Fibroblast of lung (primary cell): ENCODE data around the gene VWDE. TPM values are rescaled to one million over a fixed set of nuclear protein-coding genes. Genes with fewer than 3 reads are reported as not detected.

ENCODE experiments used
- DNase-seq, 2 donors: peaks; one replicate each; pipeline versions ENCODE4 v3.0.0 to v3.0.0-alpha.2; 2010; ENCODE audit warnings: low read depth in 2 of 2
- H2AFZ ChIP-seq: 2 replicates; pipeline ENCODE4 v1.5.1; 2012; ENCODE audit warnings: low read length, control low read depth, inconsistent platforms
- H3K27ac ChIP-seq: 2 replicates; pipeline ENCODE4 v1.5.1; 2011; ENCODE audit warnings: low read length, control low read depth; ENCODE audit not compliant: insufficient read depth
- H3K27me3 ChIP-seq: 2 replicates; pipeline ENCODE4 v1.5.1; 2011; ENCODE audit warnings: mild to moderate bottlenecking, low read length; ENCODE audit not compliant: control insufficient read depth, insufficient read depth
- H3K36me3 ChIP-seq: 2 replicates; pipeline ENCODE4 v1.5.1; 2011; ENCODE audit warnings: low read length; ENCODE audit not compliant: control insufficient read depth, insufficient read depth
- H3K4me1 ChIP-seq: 2 replicates; pipeline ENCODE4 v1.5.1; 2011; ENCODE audit warnings: low read length; ENCODE audit not compliant: control insufficient read depth, insufficient read depth; ENCODE audit errors: extremely low read depth
- H3K4me2 ChIP-seq: 2 replicates; pipeline ENCODE4 v1.5.1; 2011; ENCODE audit warnings: low read length, control low read depth; ENCODE audit not compliant: insufficient read depth; ENCODE audit errors: extremely low read depth
- H3K4me3 ChIP-seq, 4 experiments: fragments of 200-600 bp in 1 of 4; sonication (generic) in 1 of 4; replicated peaks in 1 of 4; 2 replicates each; pipeline ENCODE4 v1.5.1; 2011 to 2016; ENCODE audit warnings: low read length in 4 of 4, low read depth in 3 of 4, mild to moderate bottlenecking in 3 of 4, control low read depth in 2 of 4, inconsistent platforms in 1 of 4, mixed read lengths in 1 of 4; ENCODE audit not compliant: insufficient read depth in 1 of 4; ENCODE audit errors: control extremely low read depth in 1 of 4
- H3K79me2 ChIP-seq: 2 replicates; pipeline ENCODE4 v1.5.1; 2012; ENCODE audit warnings: mild to moderate bottlenecking, low read length, inconsistent platforms; ENCODE audit not compliant: control insufficient read depth, insufficient read depth
- H3K9ac ChIP-seq: 2 replicates; pipeline ENCODE4 v1.5.1; 2011; ENCODE audit warnings: mild to moderate bottlenecking, low read length, control low read depth; ENCODE audit not compliant: insufficient read depth
- H3K9me3 ChIP-seq: 2 replicates; pipeline ENCODE4 v1.5.1; 2012; ENCODE audit warnings: low read depth, low read length; ENCODE audit not compliant: control insufficient read depth, insufficient read depth
- H4K20me1 ChIP-seq: 2 replicates; pipeline ENCODE4 v1.5.1; 2011; ENCODE audit warnings: low read length; ENCODE audit not compliant: control insufficient read depth, insufficient read depth; ENCODE audit errors: extremely low read depth
- CTCF ChIP-seq, 2 donors: IDR thresholded peaks in 1 of 2; conservative IDR thresholded peaks in 1 of 2; 1 replicate in 1 of 2; 2 replicates in 1 of 2; pipeline ENCODE4 v1.5.1; 2011 to 2012; ENCODE audit warnings: low read length in 2 of 2, control low read depth in 1 of 2, inconsistent platforms in 1 of 2, low read depth in 1 of 2, mild to moderate bottlenecking in 1 of 2
- EZH2 ChIP-seq: IDR thresholded peaks from 2 replicates; pipeline ENCODE4 v1.5.1; 2012; ENCODE audit warnings: low read length, control low read depth, mild to moderate bottlenecking; ENCODE audit errors: missing control alignments
- polyA plus RNA-seq, 2 donors: library from polyadenylated mRNA; depleted of rRNA in 1 of 2; stranded (reverse) in 1 of 2; unstranded in 1 of 2; fragments of >200 nt; gene quantifications; 2 replicates each; pipeline ENCODE4 v1.2.1, GENCODE V29; 2011 to 2012; ENCODE audit warnings: missing spikeins in 1 of 2
- total RNA-seq: library from RNA; depleted of rRNA; stranded (reverse); fragments of >200 nt; gene quantifications from 2 replicates; pipeline ENCODE4 v1.2.1, GENCODE V29; 2014

The VWDE gene
- total and polyA plus RNA-seq, 2 donors (not counting 1 experiment from before 2014, with no cell fraction given): 0.09 to 0.17 TPM

- Histone ChIP-seq H3K9me3 (no peaks in the 10 kb centered on the region), H3K79me2 (no peaks in the 10 kb centered on the region), H3K36me3 (no peaks in the 10 kb centered on the region), H3K4me2 (no peak overlapping the region), H3K4me3 (no peak overlapping the region), H3K4me1 (no peaks in the 10 kb centered on the region), H4K20me1 (no peaks in the 10 kb centered on the region), H2AFZ (no peak overlapping the region), H3K27ac (no peak overlapping the region), H3K27me3 (no peaks in the 10 kb centered on the region), H3K9ac (no peak overlapping the region)
- DNase-seq: no peak
- TF ChIP-seq EZH2: no peak
- TF ChIP-seq CTCF (conservative IDR thresholded peaks at IDR 0.05 in 1 of 2, IDR thresholded peaks at IDR 0.05 in 1 of 2; ENCODE audit: low read depth in 1 of 2, low read length in 2 of 2): no peak
Measured at GRCh38 chr7:12297283-12298108, 106.2 kb downstream of the VWDE start.

- H3K27me3 ChIP-seq: no peaks in the 10 kb centered on the region
- no peaks in the 10 kb centered on the region for H3K36me3 ChIP-seq
- H3K4me3 ChIP-seq: no peak overlapping the region
- no peaks in the 10 kb centered on the region for H3K4me1 ChIP-seq
- no peaks in the 10 kb centered on the region for H3K79me2 ChIP-seq
- H3K4me2 ChIP-seq: no peak overlapping the region
- H3K9me3 ChIP-seq: no peaks in the 10 kb centered on the region
- H2AFZ ChIP-seq: no peak overlapping the region
- no peak overlapping the region for H3K9ac ChIP-seq
- H3K27ac ChIP-seq: no peak overlapping the region
- H4K20me1 ChIP-seq: no peaks in the 10 kb centered on the region
- no peak for TF ChIP-seq EZH2
- no peak for TF ChIP-seq CTCF (conservative IDR thresholded peaks at IDR 0.05 in 1 of 2, IDR thresholded peaks at IDR 0.05 in 1 of 2; ENCODE audit: low read depth in 1 of 2, low read length in 2 of 2)
- DNase-seq: no peak
Measured at GRCh38 chr7:12296051-12296570, 107.6 kb downstream of the VWDE start.

- Histone ChIP-seq H3K9me3 (no peaks in the 10 kb centered on the region), H2AFZ (no peak overlapping the region), H3K4me2 (no peak overlapping the region), H3K36me3 (no peaks in the 10 kb centered on the region), H3K4me1 (no peaks in the 10 kb centered on the region), H3K27me3 (no peaks in the 10 kb centered on the region), H3K79me2 (no peaks in the 10 kb centered on the region), H3K9ac (no peak overlapping the region), H4K20me1 (no peaks in the 10 kb centered on the region), H3K27ac (no peak overlapping the region), H3K4me3 (no peak overlapping the region)
- DNase-seq: no peak
- TF ChIP-seq EZH2: no peak
- TF ChIP-seq CTCF (conservative IDR thresholded peaks at IDR 0.05 in 1 of 2, IDR thresholded peaks at IDR 0.05 in 1 of 2; ENCODE audit: low read depth in 1 of 2, low read length in 2 of 2): no peak
Measured at GRCh38 chr7:12294701-12295100, 109.0 kb downstream of the VWDE start.
